ENCODE results near the gene RHEB.

Gene RHEB

DNA sequence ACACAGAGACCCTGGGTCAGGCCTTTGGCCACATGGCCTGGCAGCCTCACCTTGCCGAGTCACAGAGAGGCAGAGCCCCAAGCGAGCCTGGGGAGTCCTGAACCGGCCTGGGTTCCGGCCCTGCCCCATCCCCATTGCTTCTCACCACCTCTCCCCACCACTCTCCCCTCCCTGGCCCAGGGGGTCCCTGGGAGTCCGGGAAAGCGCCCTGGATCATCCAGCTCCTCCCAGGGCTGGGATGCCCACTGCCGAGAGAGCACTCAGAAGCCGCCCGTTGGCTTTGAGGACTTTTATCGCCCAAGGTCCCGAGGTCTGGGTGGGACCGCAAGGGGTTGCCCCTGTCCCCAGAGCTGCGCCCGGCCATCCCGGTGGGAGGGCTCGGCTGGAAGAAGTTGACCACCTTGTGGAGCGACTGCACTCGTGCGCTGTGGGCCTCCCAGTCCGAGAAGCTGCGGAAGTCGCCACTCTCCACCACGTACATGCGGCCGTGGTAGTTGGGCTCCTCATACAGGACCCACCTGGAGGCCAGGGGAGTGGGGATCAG lies 87.9 kb downstream of the RHEB start:
- DNase-seq (ENCODE audit: low spot score): no peak

DNA sequence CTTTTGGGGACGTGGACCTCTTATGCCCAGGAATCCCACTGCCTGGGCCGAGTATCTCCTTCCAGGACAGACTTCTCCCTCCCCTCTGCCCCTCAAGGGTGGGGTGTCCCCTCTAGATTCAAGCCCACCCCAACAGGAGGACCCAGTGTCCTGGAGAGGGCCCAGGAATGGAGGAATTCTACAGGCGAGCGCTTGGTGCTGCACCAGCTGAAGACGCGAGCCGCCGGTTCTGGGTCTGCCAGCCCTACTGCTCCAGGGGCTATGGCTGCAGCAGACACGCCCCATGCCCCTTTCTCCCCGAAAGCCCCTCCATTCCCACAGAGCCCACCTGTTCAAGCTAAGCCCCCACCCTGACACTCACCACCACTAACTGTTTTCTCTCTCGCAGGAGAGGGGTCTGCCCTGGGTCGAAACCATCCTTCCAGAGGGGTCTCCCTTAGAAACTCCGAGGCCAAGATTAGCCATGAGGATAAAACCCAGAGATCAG lies 88.4 kb downstream of the RHEB start:
- DNase-seq (ENCODE audit: low spot score): no peak

GRCh38 chr7:151430391-151431205 lies 89.1 kb downstream of the RHEB start:
- DNase-seq (ENCODE audit: low spot score): no peak

DNA sequence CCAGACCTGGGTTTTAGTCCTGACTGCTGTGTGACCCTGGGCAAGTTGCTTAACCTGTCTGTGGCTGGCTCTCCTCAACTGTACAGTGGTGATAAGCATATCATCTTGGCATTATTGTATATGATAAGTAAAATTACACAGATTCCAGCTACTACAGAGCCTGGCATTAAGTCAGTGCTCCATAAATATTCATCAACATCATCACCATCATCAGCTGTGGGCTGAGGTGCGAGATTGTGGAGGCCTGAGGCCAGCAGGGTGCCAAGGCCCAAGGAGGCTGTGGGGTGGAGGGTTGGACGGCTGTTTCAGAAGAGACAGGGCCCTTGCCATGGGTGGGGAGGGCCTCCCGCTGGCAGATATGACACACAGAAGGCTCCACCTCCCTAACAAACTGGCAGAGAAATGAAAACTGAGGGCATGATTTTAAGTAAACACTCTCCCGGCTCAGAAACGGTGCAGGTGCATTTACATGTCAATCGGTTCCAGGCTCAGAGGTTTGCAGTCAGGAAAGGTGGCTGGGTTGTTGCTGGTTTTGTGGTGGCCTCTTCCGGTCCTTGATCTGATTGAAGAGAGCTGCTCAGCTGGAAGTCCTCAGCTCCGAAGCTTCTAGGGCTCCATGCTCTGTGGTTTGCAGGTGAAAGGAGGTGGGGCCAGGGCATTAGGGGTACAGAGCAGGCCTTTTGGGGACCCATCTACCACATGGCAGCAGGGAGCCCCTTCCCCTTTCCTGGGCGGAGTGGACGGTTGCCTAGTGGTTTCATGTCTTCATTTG lies 89.9 kb downstream of the RHEB start:
- no peak for DNase-seq (ENCODE audit: low spot score)

DNA sequence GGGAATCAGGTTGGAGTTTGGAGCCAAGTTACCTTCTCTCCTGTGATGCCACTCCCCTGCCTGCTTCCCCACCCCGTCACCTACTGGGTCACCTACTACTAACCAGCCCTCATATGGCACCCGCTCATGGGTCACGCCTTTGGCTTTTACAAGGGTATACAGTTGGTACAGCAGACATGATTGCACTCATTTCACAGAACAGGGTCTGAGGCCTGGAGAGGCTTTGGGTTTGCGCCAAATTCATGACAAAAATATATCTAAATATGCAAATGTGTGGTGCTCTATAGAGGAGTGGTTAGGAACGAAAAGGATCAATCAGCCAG lies 90.5 kb downstream of the RHEB start:
- no peak for DNase-seq (ENCODE audit: low spot score)

- DNase-seq (ENCODE audit: low spot score): no peak
These were observed 91.1 kb downstream of the RHEB start for GRCh38 chr7:151428378-151429236.

DNA sequence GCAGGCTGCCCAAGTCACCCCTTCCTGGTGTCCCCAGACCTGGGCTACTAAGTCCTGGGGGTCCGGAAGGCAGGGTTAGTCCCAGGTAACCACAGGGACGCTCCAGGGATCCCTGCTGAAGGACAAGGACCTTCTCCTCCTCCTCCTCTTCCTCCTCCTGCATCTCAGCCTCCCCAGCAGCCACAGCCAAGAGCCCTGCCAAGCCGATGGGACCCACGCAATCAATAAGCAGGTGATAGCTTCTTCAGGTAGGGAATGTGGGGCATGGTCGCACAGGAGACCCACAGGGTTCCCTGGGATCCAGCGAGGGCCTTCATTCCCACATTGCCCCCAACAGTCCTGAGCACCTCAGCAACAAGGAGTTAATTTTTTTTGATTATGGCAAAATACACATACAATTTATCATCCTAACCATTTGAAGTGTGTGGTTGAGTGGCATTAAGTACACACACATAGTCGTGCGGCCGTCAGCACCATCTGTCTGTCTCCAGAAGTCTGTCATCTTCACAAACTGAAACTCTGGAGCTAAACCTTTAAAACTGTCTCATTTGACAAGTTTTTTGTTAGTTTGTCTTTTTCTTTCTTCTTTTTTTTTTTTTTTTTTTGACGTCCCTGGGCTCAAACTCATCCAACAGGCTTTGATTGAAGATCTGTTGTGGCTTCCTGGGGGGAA lies 91.9 kb downstream of the RHEB start:
- DNase-seq (ENCODE audit: low spot score): no peak

GRCh38 chr7:151426904-151427704 lies 92.6 kb downstream of the RHEB start:
- no peak for DNase-seq (ENCODE audit: low spot score)

- no peak for DNase-seq (ENCODE audit: low spot score)
These were observed 93.2 kb downstream of the RHEB start for GRCh38 chr7:151426441-151426903.

- DNase-seq (ENCODE audit: low spot score): no peak
These were observed 93.8 kb downstream of the RHEB start for GRCh38 chr7:151425670-151426440.

GRCh38 chr7:151424799-151425198 lies 94.9 kb downstream of the RHEB start:
- DNase-seq (ENCODE audit: low spot score): no peak

GRCh38 chr7:151423936-151424335 lies 95.8 kb downstream of the RHEB start:
- no peak for DNase-seq (ENCODE audit: low spot score)

- DNase-seq (ENCODE audit: low spot score): no peak
These were observed 96.5 kb downstream of the RHEB start for GRCh38 chr7:151423226-151423625.

- no peak for DNase-seq (ENCODE audit: low spot score)
These were observed 97.5 kb downstream of the RHEB start for GRCh38 chr7:151422212-151422611.

DNA sequence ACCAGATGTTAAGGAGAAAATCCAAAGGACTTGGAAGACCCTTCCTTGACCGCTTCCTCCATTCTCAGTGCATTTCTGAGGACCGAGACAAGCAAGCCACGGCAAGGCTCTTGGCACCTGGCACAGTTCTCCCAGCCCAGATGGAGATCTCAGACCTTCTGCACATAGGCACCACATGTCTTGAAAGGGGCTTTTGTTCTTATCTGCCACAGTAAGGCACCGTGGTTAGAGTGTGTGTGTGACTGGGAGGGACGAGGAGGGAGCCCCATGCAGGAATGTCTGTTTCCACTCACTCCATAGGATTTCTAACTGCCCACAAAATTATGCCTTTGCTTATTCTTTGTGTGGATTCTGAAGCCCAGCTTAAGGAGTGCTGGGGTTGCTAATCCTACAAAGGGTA lies 99.6 kb downstream of the RHEB start:
- no peak for DNase-seq (ENCODE audit: low spot score)

- no peak for DNase-seq (ENCODE audit: low spot score)
These were observed 102.8 kb downstream of the RHEB start for GRCh38 chr7:151416941-151417315.

- DNase-seq (ENCODE audit: low spot score): no peak
These were observed 103.4 kb downstream of the RHEB start for GRCh38 chr7:151416112-151416940.
